Left cardiac atrium (tissue), 4 donors: ENCODE data around the gene GZMM. TPM values are rescaled to one million over a fixed set of nuclear protein-coding genes. Genes with fewer than 3 reads are reported as not detected.

Source experiments
- ATAC-seq, 2 donors: fragments of 200-7000 bp; cut with Tn5 transposase; one replicate each; pipeline ENCODE4 v1.9.1; 2020; ENCODE audit warnings: mild to moderate bottlenecking in 2 of 2, moderate library complexity in 2 of 2
- DNase-seq: peaks from one replicate; pipeline ENCODE4 v3.0.0-alpha.2; 2020
- intact Hi-C, 2 donors: fragments of 100-400 bp; cut with DNase I; formaldehyde crosslinking; loops; one replicate each; pipeline versions ENCODE4 v1.14.1 to v1.15.1; 2022 to 2023
- long read RNA-seq: library from polyadenylated mRNA; unstranded; transcript quantifications from one replicate; pipeline ENCODE4 v2.0.0, GENCODE V29; 2021
- total RNA-seq, 2 donors: library from RNA; stranded (reverse); fragmentation: NEBNext Ultra II Directional; extraction: Animal tissue kit (Norgen Biotek cat#: 25700); gene quantifications; one replicate each; pipeline ENCODE4 v1.2.1, GENCODE V29; 2021
- donor health status: DM: no; HTN: yes; CAD: no.
- donor health status: DM: no; HTN: yes; CAD: no; lungs with severe emphysema.
- donor health status: DM: yes; HTN: yes; CAD: no.
- donor health status: Dilated cardiomyopathy.

GZMM gene
- 1 to 10 TPM in 1 of 2 donors, under 1 TPM in 1; 0.81 to 1.1 TPM for total RNA-seq
- long read RNA-seq = 0 reads

- ATAC-seq = peak; percentile 32 to 45
- intact Hi-C loops = no loop called here
- DNase-seq = no peak
These were observed at the start of gene GZMM for GRCh38 chr19:543910-544608. TSS of gene GZMM (plus strand) at chr19:544053. CDS start at chr19:544072, 19 bp downstream.

GRCh38 chr19:494171-495080 lies 49.4 kb upstream of the GZMM start:
- intact Hi-C loops = no loop called here
- DNase-seq (no peak), ATAC-seq (no peak)

GRCh38 chr19:495081-495401 lies 48.8 kb upstream of the GZMM start:
- intact Hi-C loops = no loop called here
- no peak for DNase-seq
- ATAC-seq = no peak

- ATAC-seq (peak in 1 of 2 donors; percentile 20), DNase-seq (no peak)
- intact Hi-C loops = no loop called here
These were observed 48.3 kb upstream of the GZMM start for GRCh38 chr19:495402-496111.

- ATAC-seq (no peak), DNase-seq (no peak)
- intact Hi-C loops = no loop called here
These were observed 47.7 kb upstream of the GZMM start, which contains the start of gene MADCAM1 for GRCh38 chr19:496112-496665. TSS of gene MADCAM1 (plus strand) at chr19:496486. CDS start at chr19:496500, 14 bp downstream.

GRCh38 chr19:496986-497385 lies 46.9 kb upstream of the GZMM start:
- intact Hi-C loops = no loop called here
- no peak for DNase-seq
- ATAC-seq = no peak

- intact Hi-C loops = no loop called here
- no peak for ATAC-seq
- DNase-seq = no peak
These were observed 46.4 kb upstream of the GZMM start for GRCh38 chr19:497491-497868.

- ATAC-seq (peak in 1 of 2 donors; percentile 7), DNase-seq (peak; percentile 20)
- intact Hi-C loops = no loop called here
These were observed 45.9 kb upstream of the GZMM start for GRCh38 chr19:497869-498510.

- ATAC-seq (no peak), DNase-seq (no peak)
- intact Hi-C loops = no loop called here
These were observed 45.4 kb upstream of the GZMM start for GRCh38 chr19:498511-498891.

GRCh38 chr19:498977-499623 lies 44.8 kb upstream of the GZMM start:
- ATAC-seq = no peak
- intact Hi-C loops = no loop called here

GRCh38 chr19:501646-502045 lies 42.2 kb upstream of the GZMM start:
- intact Hi-C loops = no loop called here
- no peak for ATAC-seq
- DNase-seq = no peak

More at GRCh38 chr19:498977-499623, 44.8 kb upstream of the GZMM start:
- no peak for DNase-seq

GRCh38 chr19:504616-505015 lies 39.2 kb upstream of the GZMM start:
- ATAC-seq (no peak), DNase-seq (no peak)
- intact Hi-C loops = no loop called here

- intact Hi-C loops = no loop called here
- ATAC-seq (peak; percentile 92 to 93), DNase-seq (peak; percentile 99)
These were observed 37.2 kb upstream of the GZMM start for GRCh38 chr19:506404-507285.

GRCh38 chr19:507286-508203 lies 36.3 kb upstream of the GZMM start, which contains the start of gene TPGS1:
TSS of gene TPGS1 (plus strand) at chr19:507497. CDS start at chr19:507507, 10 bp downstream.
- DNase-seq = peak; percentile 82
- intact Hi-C loops = no loop called here
- peak; percentile 92 to 94 for ATAC-seq

GRCh38 chr19:508204-509150 lies 35.4 kb upstream of the GZMM start:
- DNase-seq (no peak), ATAC-seq (no peak)
- intact Hi-C loops = no loop called here
